PC-9 (cell line): ENCODE data around the gene TAOK2.

Experiments
- EZH2 ChIP-seq: fragments of 200-600 bp; sonication (generic); IDR thresholded peaks from 2 replicates; pipeline ENCODE4 v1.8.0; 2017; ENCODE audit warnings: antibody characterized with exemption, low read depth
- TF ChIP-seq, protein P1 (sequence below): fragments of 200-600 bp; sonication (generic); conservative IDR thresholded peaks from 2 replicates; pipeline ENCODE4 v1.6.1; 2017; ENCODE audit warnings: mixed run types, antibody characterized with exemption, mild to moderate bottlenecking, moderate library complexity

DNA sequence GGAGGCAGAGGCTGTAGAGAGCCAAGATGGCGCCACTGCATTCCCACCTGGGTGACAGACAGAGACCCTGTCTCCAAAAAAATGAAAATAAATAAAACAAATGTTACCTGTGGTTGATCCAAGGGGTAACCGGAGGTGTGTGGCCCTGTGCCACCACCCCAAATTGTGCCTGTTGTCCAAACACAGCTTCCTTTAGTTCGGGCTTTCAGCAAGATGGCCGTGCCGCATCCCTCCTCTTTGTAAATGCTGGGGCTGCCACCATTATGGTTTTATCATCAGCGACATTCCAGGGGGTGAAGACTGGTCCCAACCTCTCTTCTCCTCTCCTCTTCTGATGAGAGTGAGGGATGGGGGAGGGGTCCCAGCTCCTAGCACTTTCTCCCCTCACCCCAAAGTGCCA is 49.2 kb downstream of the TAOK2 start, which contains the start of gene C16orf92:
- TF ChIP-seq, protein P1, sequence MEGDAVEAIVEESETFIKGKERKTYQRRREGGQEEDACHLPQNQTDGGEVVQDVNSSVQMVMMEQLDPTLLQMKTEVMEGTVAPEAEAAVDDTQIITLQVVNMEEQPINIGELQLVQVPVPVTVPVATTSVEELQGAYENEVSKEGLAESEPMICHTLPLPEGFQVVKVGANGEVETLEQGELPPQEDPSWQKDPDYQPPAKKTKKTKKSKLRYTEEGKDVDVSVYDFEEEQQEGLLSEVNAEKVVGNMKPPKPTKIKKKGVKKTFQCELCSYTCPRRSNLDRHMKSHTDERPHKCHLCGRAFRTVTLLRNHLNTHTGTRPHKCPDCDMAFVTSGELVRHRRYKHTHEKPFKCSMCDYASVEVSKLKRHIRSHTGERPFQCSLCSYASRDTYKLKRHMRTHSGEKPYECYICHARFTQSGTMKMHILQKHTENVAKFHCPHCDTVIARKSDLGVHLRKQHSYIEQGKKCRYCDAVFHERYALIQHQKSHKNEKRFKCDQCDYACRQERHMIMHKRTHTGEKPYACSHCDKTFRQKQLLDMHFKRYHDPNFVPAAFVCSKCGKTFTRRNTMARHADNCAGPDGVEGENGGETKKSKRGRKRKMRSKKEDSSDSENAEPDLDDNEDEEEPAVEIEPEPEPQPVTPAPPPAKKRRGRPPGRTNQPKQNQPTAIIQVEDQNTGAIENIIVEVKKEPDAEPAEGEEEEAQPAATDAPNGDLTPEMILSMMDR: no peak
- no peak for TF ChIP-seq EZH2
